Adipocyte (in vitro differentiated cells): Measurements from ENCODE around the gene EXTL1.
A peak's percentile ranks its signal among the peaks of the same experiment; 100 is the strongest.
"Not testable (repeated sequence)": the region's sequence is repeated elsewhere in the genome, so short reads cannot be mapped to it uniquely, and the experiment has no call there.

Source experiments
- DNase-seq: peaks from one replicate; pipeline ENCODE4 v3.0.0-alpha.2; 2015; ENCODE audit warnings: low read depth
- H3K27me3 ChIP-seq: replicated peaks from 2 replicates; pipeline ENCODE4 v1.7.0; 2013; ENCODE audit warnings: mild to moderate bottlenecking, low read length, moderate library complexity; ENCODE audit not compliant: control insufficient read depth, insufficient read depth
- H3K36me3 ChIP-seq: 2 replicates; pipeline ENCODE4 v1.7.0; 2013; ENCODE audit warnings: low read length, mild to moderate bottlenecking, moderate library complexity; ENCODE audit not compliant: control insufficient read depth, insufficient read depth, severe bottlenecking
- H3K4me1 ChIP-seq: 2 replicates; pipeline ENCODE4 v1.7.0; 2013; ENCODE audit warnings: mild to moderate bottlenecking, low read length, moderate library complexity; ENCODE audit not compliant: control insufficient read depth, insufficient read depth
- H3K4me3 ChIP-seq: 2 replicates; pipeline ENCODE4 v1.7.0; 2013; ENCODE audit warnings: mild to moderate bottlenecking, low read length, moderate library complexity
- H3K9ac ChIP-seq: 2 replicates; pipeline ENCODE4 v1.7.0; 2013; ENCODE audit warnings: mild to moderate bottlenecking, low read length, moderate library complexity
- H3K9me3 ChIP-seq: 2 replicates; pipeline ENCODE4 v1.7.0; 2013; ENCODE audit warnings: mild to moderate bottlenecking, low read length, moderate library complexity; ENCODE audit not compliant: control insufficient read depth

EXTL1 gene, protein sequence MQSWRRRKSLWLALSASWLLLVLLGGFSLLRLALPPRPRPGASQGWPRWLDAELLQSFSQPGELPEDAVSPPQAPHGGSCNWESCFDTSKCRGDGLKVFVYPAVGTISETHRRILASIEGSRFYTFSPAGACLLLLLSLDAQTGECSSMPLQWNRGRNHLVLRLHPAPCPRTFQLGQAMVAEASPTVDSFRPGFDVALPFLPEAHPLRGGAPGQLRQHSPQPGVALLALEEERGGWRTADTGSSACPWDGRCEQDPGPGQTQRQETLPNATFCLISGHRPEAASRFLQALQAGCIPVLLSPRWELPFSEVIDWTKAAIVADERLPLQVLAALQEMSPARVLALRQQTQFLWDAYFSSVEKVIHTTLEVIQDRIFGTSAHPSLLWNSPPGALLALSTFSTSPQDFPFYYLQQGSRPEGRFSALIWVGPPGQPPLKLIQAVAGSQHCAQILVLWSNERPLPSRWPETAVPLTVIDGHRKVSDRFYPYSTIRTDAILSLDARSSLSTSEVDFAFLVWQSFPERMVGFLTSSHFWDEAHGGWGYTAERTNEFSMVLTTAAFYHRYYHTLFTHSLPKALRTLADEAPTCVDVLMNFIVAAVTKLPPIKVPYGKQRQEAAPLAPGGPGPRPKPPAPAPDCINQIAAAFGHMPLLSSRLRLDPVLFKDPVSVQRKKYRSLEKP

DNA sequence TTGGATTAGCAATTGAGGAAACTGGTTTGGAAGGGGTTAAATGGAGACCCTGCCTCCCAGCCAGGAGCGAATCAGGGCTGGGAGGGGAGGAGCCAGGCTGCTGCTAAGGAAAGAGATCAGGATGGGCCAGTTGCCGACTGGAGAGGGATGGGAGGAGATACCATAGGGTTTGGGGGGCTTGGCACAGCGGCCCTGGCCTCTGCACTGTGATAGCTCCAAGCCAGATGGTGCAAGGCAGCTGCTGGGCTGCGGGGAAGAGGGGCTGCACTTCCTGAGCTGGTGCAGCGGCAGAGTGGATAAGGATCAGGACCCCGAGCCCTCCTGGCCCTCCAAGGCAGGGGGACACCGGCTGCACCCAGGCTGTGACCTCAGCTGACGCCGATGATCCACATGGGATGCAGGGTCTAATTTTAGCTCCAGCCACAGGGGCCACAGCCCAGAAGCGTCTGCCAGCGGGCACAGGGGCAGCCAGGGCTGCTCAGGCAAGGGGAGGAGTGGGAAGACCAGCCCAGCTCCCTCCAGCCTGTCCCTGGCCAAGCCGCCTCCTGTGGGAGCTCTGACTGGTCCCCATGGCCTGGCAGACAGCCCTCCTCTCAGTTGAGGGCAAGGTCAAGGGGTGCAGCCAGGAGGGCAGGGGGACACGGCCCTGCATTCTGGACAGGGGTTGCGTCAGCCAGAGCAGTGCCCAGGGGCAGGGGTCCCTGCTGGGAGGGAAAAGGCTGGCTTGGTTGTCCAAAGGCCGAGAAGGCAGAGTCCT lies at the start of gene EXTL1:
Gene EXTL1, plus strand, starts transcription at position 129 of the 757 bp plus-strand sequence. CDS start 872 bp downstream, outside the sequence.
- H3K27me3 ChIP-seq = no peaks in the 10 kb centered on the region
- DNase-seq = peak; percentile 71
- no peaks in the 10 kb centered on the region for H3K9me3 ChIP-seq
- H3K4me3 ChIP-seq = peak within 1 kb of the TSS; percentile 69
- no peaks in the 10 kb centered on the region for H3K36me3 ChIP-seq
- peak within 1 kb of the TSS; percentile 52 for H3K9ac ChIP-seq
- H3K4me1 ChIP-seq = peaks cover 37% of the 10 kb centered on the region

DNA sequence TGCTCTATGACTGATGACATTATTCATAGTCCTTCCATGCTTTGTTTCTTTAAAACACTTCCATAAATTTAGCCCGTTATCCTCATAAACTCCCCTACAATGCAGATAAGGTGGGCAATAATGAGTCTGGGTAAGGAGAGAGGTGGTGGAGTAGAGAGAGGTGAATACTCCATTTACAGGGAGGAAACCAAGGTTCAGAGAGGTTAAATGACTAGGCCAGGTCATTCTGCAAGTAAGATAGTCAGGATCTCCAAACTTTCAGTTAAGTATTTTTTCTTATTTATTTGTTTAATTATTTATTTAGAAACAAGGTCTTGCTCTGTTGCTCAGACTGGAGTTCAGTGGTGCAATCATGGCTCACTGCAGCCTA lies 49.8 kb upstream of the EXTL1 start:
- H3K4me3 ChIP-seq = no peak overlapping the region
- H3K36me3 ChIP-seq = peaks cover 62% of the 10 kb centered on the region
- no peaks in the 10 kb centered on the region for H3K27me3 ChIP-seq
- H3K9ac ChIP-seq = no peak overlapping the region
- H3K9me3 ChIP-seq = no peaks in the 10 kb centered on the region
- H3K4me1 ChIP-seq = no peaks in the 10 kb centered on the region
- DNase-seq = no peak

DNA sequence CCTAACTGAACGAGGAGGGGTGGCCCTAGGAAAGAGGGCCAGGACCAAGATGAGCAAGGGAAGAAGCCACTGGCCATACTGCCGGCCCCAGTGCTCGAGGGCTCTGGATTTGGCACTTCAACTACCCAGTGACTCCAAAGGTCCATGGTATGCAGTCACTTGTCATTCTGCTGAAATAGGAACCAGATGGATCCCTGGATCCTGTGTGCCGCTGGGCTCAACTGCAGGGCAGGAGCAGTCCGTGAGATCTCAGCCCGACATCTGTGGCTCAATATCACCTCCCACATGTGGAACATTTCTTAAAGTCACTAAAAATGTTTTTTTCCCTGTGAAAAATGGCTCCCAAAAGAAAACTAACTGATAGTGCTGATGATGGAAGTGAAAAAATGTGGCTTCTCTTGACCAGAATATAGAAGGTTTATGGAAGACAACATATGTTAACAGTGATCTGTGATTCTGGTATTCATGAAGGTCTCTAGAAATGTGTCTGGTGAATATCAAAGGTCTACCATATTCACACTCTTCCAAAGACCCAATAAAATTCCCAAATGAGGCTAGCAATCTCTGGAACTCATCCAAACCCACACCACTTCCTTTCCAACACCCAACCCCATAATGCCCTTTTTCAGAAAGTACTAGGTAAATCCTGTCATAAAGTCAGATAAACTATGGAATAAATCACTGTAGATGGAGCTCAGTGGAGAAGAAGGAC lies 47.8 kb upstream of the EXTL1 start:
- Histone ChIP-seq H3K9ac (no peak overlapping the region), H3K36me3 (peaks cover 68% of the 10 kb centered on the region), H3K4me1 (no peaks in the 10 kb centered on the region), H3K4me3 (no peak overlapping the region), H3K9me3 (no peaks in the 10 kb centered on the region), H3K27me3 (no peaks in the 10 kb centered on the region)
- DNase-seq = no peak

DNA sequence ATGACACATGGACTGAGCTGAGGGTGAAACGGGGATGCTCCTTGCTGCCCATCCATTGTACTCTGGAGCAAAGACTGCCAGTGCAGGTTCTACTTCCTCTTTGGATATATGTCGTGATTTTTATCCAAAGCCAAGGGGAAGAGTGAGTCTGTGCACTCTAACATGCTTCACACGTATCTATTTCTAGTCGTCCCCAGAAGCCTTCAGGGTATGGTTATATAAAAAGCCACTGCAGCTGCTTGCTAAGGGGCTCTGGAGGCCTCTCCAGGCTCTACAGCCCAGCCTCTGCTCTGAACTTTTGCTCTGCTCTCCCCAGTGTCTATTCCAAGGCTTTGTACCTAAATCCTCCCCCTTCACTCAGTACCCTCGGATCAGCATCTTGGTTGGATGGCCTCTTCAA lies 43.8 kb upstream of the EXTL1 start:
- Histone ChIP-seq H3K9me3 (no peaks in the 10 kb centered on the region), H3K27me3 (no peaks in the 10 kb centered on the region), H3K4me3 (no peak overlapping the region), H3K4me1 (no peaks in the 10 kb centered on the region), H3K9ac (no peak overlapping the region), H3K36me3 (peaks cover 62% of the 10 kb centered on the region)
- no peak for DNase-seq

DNA sequence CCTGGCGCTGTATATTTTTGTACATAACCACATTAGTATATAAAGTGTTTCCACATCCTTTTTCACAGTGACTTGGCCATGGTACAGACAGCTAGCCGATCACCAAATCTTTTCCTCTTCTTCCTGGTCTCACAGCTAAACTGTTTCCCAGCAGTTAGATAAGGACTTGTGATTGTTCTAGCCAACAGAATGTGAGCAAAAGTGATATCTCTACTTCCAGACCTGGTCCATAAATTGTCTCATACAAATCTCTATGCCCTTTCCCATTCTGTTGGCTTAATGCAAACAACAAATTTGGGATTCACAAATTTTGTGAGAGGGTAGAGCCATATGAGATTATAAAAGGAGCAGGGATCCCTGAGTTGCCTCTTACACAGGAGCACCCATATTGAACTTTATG lies 43.2 kb upstream of the EXTL1 start:
- Histone ChIP-seq H3K4me1 (no peaks in the 10 kb centered on the region), H3K36me3 (peaks cover 59% of the 10 kb centered on the region), H3K9me3 (no peaks in the 10 kb centered on the region), H3K9ac (no peak overlapping the region), H3K4me3 (no peak overlapping the region), H3K27me3 (no peaks in the 10 kb centered on the region)
- no peak for DNase-seq

DNA sequence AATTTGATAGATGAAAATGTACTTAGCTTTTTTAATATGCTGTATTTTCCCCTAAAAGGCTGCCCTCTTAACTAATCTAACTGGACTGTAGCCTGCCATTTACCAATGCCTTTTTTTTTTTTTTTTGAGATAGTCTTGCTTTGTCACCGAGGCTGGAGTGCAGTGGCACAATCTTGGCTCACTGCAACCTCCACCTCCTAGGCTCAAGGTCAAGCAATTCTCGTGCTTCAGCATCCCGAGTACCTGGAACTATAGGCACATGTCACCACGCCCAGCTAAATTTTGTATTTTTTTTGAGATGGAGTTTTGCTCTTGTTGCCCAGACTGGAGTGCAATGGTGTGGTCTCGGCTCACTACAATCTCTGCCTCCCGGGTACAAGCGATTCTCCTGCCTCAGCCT lies 42.4 kb upstream of the EXTL1 start:
- H3K4me3 ChIP-seq = no peak overlapping the region
- H3K9me3 ChIP-seq = no peaks in the 10 kb centered on the region
- peaks cover 59% of the 10 kb centered on the region for H3K36me3 ChIP-seq
- H3K4me1 ChIP-seq = no peaks in the 10 kb centered on the region
- H3K27me3 ChIP-seq = no peaks in the 10 kb centered on the region
- no peak overlapping the region for H3K9ac ChIP-seq
- DNase-seq = no peak

DNA sequence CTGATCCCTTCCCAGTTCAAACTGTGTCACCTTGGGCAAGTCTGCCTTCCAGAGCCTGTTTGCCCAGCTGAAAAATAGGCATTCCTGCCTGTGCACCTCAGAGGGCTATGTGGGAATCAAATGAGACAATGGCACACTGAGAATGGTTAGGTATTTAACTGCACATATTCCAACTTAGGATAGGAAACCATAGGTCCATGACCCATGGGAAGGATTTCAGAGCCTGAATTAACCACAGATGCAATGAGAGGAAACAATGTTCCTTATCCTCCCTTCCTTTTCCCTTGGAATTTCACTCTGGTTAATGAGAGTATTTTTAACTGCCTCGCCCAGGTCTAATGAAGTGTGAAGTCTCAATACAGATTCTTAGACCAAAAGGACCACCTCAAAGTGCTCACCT lies 36.4 kb upstream of the EXTL1 start:
- Histone ChIP-seq H3K9ac (no peak overlapping the region), H3K36me3 (peaks cover 38% of the 10 kb centered on the region), H3K4me1 (peaks cover 12% of the 10 kb centered on the region), H3K9me3 (no peaks in the 10 kb centered on the region), H3K4me3 (no peak overlapping the region), H3K27me3 (no peaks in the 10 kb centered on the region)
- no peak for DNase-seq

DNA sequence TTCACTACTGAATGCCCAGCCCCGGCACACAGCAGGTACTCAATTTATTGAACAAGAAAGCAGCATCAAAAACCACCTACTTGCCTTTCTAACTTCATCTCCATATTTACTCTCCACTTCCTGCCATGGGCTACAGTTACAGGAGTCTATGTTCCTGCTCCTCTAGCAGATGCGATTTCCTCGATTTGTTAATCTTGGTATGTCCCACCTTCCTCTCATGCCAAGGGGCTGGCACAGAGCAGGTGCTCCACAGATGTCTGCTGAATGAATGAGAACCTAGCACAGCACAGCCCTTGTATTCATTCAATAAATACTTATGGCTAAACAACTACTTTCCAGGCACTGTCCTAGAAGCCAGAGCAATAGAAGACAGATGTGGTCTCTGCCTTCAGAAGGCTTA lies 35.9 kb upstream of the EXTL1 start:
- H3K9ac ChIP-seq = no peak overlapping the region
- DNase-seq = no peak
- no peaks in the 10 kb centered on the region for H3K9me3 ChIP-seq
- peaks cover 38% of the 10 kb centered on the region for H3K36me3 ChIP-seq
- H3K4me3 ChIP-seq = no peak overlapping the region
- H3K4me1 ChIP-seq = peaks cover 17% of the 10 kb centered on the region
- H3K27me3 ChIP-seq = no peaks in the 10 kb centered on the region

DNA sequence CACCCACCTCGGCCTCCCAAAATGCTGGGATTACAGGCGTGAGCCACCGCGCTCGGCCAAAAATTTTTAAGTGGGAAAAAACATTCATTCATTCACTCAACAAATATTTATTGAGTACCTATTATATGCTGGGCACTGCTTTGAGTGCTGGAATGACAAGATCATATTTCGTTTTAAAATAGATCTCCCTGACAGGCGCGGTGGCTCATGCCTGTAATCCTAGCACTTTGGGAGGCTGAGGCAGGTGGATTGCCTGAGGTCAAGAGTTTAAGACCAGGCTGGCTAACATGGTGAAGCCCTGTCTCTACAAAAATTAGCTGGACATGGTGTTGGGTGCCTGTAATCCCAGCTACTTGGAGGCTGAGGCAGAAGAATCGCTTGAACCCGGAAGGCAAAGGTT lies 34.8 kb upstream of the EXTL1 start:
- Histone ChIP-seq H3K36me3 (peaks cover 34% of the 10 kb centered on the region), H3K4me1 (peaks cover 20% of the 10 kb centered on the region)
- not testable (repeated sequence) for H3K27me3 ChIP-seq, H3K9me3 ChIP-seq, DNase-seq, H3K4me3 ChIP-seq, H3K9ac ChIP-seq

DNA sequence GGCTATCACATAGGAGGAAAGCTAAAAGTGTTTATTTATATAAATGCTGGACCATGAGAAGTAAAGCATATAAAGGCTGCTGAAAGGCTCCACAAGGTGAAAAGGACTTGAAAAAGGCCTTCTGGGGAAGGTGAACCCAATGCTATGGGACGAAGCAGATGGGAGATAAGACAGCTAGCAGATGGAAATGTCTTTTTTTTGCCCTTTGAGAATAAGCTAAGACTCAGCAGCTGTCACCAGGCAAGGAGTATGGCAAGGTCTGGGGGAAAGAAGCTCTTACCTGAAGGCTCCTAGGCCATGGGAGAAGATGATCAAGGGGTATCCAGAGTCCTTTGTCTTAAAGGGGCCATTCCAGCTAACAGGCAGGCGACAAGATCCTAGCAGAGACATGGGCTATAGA lies 33.6 kb upstream of the EXTL1 start:
- H3K27me3 ChIP-seq = no peaks in the 10 kb centered on the region
- no peaks in the 10 kb centered on the region for H3K9me3 ChIP-seq
- no peak overlapping the region for H3K9ac ChIP-seq
- peaks cover 20% of the 10 kb centered on the region for H3K4me1 ChIP-seq
- no peak for DNase-seq
- no peak overlapping the region for H3K4me3 ChIP-seq
- peaks cover 22% of the 10 kb centered on the region for H3K36me3 ChIP-seq
